Neural cell (in vitro differentiated cells): ENCODE results near the gene MRPL58. TPM values are rescaled to one million over a fixed set of nuclear protein-coding genes. Genes with fewer than 3 reads are reported as not detected.

ENCODE experiments used
- H2AFZ ChIP-seq: fragments of 200-600, 300-800 bp; sonication (generic), shearing (Covaris generic); 2 replicates; pipeline ENCODE4 v1.6.0; 2014; ENCODE audit warnings: low read depth, mild to moderate bottlenecking, antibody characterized with exemption, low read length, moderate library complexity
- H3F3A ChIP-seq: fragments of 200-600 bp; shearing (Covaris generic); 2 replicates; pipeline ENCODE4 v1.6.1; 2016; ENCODE audit warnings: mild to moderate bottlenecking, moderate library complexity, mixed read lengths, antibody characterized with exemption, low read length; ENCODE audit not compliant: insufficient read depth, poor library complexity, severe bottlenecking
- H3K27ac ChIP-seq: fragments of 200-600, 300-800 bp; sonication (generic), shearing (Covaris generic); 2 replicates; pipeline ENCODE4 v1.5.1; 2014; ENCODE audit warnings: mild to moderate bottlenecking, low read length, moderate library complexity
- H3K27me3 ChIP-seq: fragments of 300-800, 200-600 bp; sonication (generic), shearing (Covaris generic); 2 replicates; pipeline ENCODE4 v1.6.0; 2014; ENCODE audit warnings: mild to moderate bottlenecking, low read depth, low read length, moderate library complexity; ENCODE audit not compliant: insufficient read depth
- H3K36me3 ChIP-seq: fragments of 300-800, 200-600 bp; sonication (generic), shearing (Covaris generic); 2 replicates; pipeline ENCODE4 v1.5.1; 2014; ENCODE audit warnings: mild to moderate bottlenecking, antibody characterized with exemption, low read length, moderate library complexity; ENCODE audit not compliant: insufficient read depth
- H3K4me2 ChIP-seq: fragments of 300-800, 200-600 bp; sonication (generic), shearing (Covaris generic); 2 replicates; pipeline ENCODE4 v1.6.0; 2014; ENCODE audit warnings: mild to moderate bottlenecking, low read length
- H3K4me3 ChIP-seq: fragments of 300-800, 200-600 bp; sonication (generic), shearing (Covaris generic); 2 replicates; pipeline ENCODE4 v1.5.1; 2014; ENCODE audit warnings: mild to moderate bottlenecking, low read length, moderate library complexity
- H3K79me2 ChIP-seq: fragments of 200-600 bp; shearing (Covaris generic); replicated peaks from 2 replicates; pipeline ENCODE4 v1.6.0; 2014; ENCODE audit warnings: mild to moderate bottlenecking, low read length, moderate library complexity; ENCODE audit not compliant: insufficient read depth
- H3K9ac ChIP-seq: fragments of 300-800, 200-600 bp; sonication (generic), shearing (Covaris generic); 2 replicates; pipeline ENCODE4 v1.6.1; 2016; ENCODE audit warnings: mild to moderate bottlenecking, low read length, mixed read lengths
- H3K9me2 ChIP-seq: fragments of 200-600 bp; shearing (Covaris generic); 2 replicates; pipeline ENCODE4 v1.6.1; 2016; ENCODE audit warnings: mild to moderate bottlenecking, low read length, mixed read lengths; ENCODE audit not compliant: insufficient read depth
- H3K9me3 ChIP-seq: fragments of 200-600, 300-800 bp; sonication (generic), shearing (Covaris generic); 2 replicates; pipeline ENCODE4 v1.6.1; 2016; ENCODE audit warnings: mild to moderate bottlenecking, mixed run types, low read length, moderate library complexity, mixed read lengths
- H4K20me1 ChIP-seq: fragments of 200-600 bp; shearing (Covaris generic); 2 replicates; pipeline ENCODE4 v1.6.1; 2016; ENCODE audit warnings: mild to moderate bottlenecking, mixed run types; ENCODE audit not compliant: insufficient read depth
- CTCF ChIP-seq: fragments of 450-650 bp; IDR thresholded peaks from 2 replicates; pipeline ENCODE4 v1.5.1; 2014; ENCODE audit warnings: antibody characterized with exemption, mild to moderate bottlenecking, moderate library complexity; ENCODE audit not compliant: poor library complexity, severe bottlenecking
- EP300 ChIP-seq: fragments of 450-650 bp; conservative IDR thresholded peaks from 2 replicates; pipeline ENCODE4 v1.6.1; 2014; ENCODE audit warnings: antibody characterized with exemption, mild to moderate bottlenecking, moderate library complexity; ENCODE audit not compliant: poor library complexity, severe bottlenecking
- EZH2 ChIP-seq: fragments of 200-600, 300-800 bp; shearing (Covaris generic), sonication (generic); IDR thresholded peaks from 2 replicates; pipeline ENCODE4 v1.6.1; 2014; ENCODE audit warnings: antibody characterized with exemption, low read length, borderline replicate concordance, mild to moderate bottlenecking; ENCODE audit not compliant: insufficient read depth, poor library complexity, severe bottlenecking
- MXI1 ChIP-seq: fragments of 450-650 bp; conservative IDR thresholded peaks from 2 replicates; pipeline ENCODE4 v1.6.1; 2014; ENCODE audit warnings: antibody characterized with exemption, mild to moderate bottlenecking; ENCODE audit not compliant: poor library complexity, severe bottlenecking
- POLR2AphosphoS5 ChIP-seq: IDR thresholded peaks from 2 replicates; pipeline ENCODE4 v1.6.1; 2012
- RAD21 ChIP-seq: fragments of 450-650 bp; conservative IDR thresholded peaks from 2 replicates; pipeline ENCODE4 v1.6.1; 2014; ENCODE audit warnings: antibody characterized with exemption, mild to moderate bottlenecking, moderate library complexity
- REST ChIP-seq: IDR thresholded peaks from 2 replicates; pipeline ENCODE4 v1.6.1; 2012; ENCODE audit warnings: borderline replicate concordance
- SMC3 ChIP-seq: fragments of 450-650 bp; conservative IDR thresholded peaks from 2 replicates; pipeline ENCODE4 v1.6.1; 2014; ENCODE audit warnings: antibody characterized with exemption, mild to moderate bottlenecking, moderate library complexity; ENCODE audit not compliant: poor library complexity
- TAF1 ChIP-seq: IDR thresholded peaks from 2 replicates; pipeline ENCODE4 v1.6.1; 2012; ENCODE audit warnings: low read depth
- polyA plus RNA-seq: library from polyadenylated mRNA; depleted of rRNA; stranded (reverse); fragments of >200 nt; gene quantifications from 2 replicates; pipeline ENCODE4 v1.2.3, GENCODE V29; 2014

The MRPL58 gene
- polyA plus RNA-seq, 1 donor from 2014 or later: 47.4 TPM

- no peaks in the 10 kb centered on the region for H3F3A ChIP-seq
- H3K4me3 ChIP-seq: no peak overlapping the region
- no peaks in the 10 kb centered on the region for H3K36me3 ChIP-seq
- H3K27me3 ChIP-seq: no peaks in the 10 kb centered on the region
- H3K9me3 ChIP-seq: no peaks in the 10 kb centered on the region
- H3K9me2 ChIP-seq: no peaks in the 10 kb centered on the region
- no peaks in the 10 kb centered on the region for H4K20me1 ChIP-seq
- H3K27ac ChIP-seq: no peak overlapping the region
- H3K9ac ChIP-seq: no peak overlapping the region
- H3K79me2 ChIP-seq: no peaks in the 10 kb centered on the region
- H2AFZ ChIP-seq: no peak overlapping the region
- TF ChIP-seq EZH2 (no peak), SMC3 (no peak), MXI1 (no peak), CTCF (no peak), RAD21 (no peak), POLR2AphosphoS5 (no peak), REST (no peak), EP300 (no peak), TAF1 (no peak)
- no peak overlapping the region for H3K4me2 ChIP-seq
These were observed 48.2 kb upstream of the MRPL58 start for GRCh38 chr17:74964246-74964761.

- Histone ChIP-seq H3K36me3 (no peaks in the 10 kb centered on the region), H3K79me2 (no peaks in the 10 kb centered on the region), H3K27me3 (no peaks in the 10 kb centered on the region), H3K4me3 (no peak overlapping the region), H4K20me1 (no peaks in the 10 kb centered on the region), H3K9me3 (no peaks in the 10 kb centered on the region), H3K9ac (no peak overlapping the region), H3K9me2 (no peaks in the 10 kb centered on the region), H3K4me2 (no peak overlapping the region), H3K27ac (no peak overlapping the region), H2AFZ (no peak overlapping the region), H3F3A (no peaks in the 10 kb centered on the region)
- TF ChIP-seq RAD21 (no peak), EP300 (no peak), EZH2 (no peak), POLR2AphosphoS5 (no peak), SMC3 (no peak), TAF1 (no peak), CTCF (no peak), REST (no peak), MXI1 (no peak)
These were observed 47.4 kb upstream of the MRPL58 start for GRCh38 chr17:74964988-74965622.
